ENCODE measurements around the gene FZD8. TPM values are rescaled to one million over a fixed set of nuclear protein-coding genes. Genes with fewer than 3 reads are reported as not detected.
"Not testable (repeated sequence)": the region's sequence is repeated elsewhere in the genome, so short reads cannot be mapped to it uniquely, and the experiment has no call there.

Gene FZD8, protein sequence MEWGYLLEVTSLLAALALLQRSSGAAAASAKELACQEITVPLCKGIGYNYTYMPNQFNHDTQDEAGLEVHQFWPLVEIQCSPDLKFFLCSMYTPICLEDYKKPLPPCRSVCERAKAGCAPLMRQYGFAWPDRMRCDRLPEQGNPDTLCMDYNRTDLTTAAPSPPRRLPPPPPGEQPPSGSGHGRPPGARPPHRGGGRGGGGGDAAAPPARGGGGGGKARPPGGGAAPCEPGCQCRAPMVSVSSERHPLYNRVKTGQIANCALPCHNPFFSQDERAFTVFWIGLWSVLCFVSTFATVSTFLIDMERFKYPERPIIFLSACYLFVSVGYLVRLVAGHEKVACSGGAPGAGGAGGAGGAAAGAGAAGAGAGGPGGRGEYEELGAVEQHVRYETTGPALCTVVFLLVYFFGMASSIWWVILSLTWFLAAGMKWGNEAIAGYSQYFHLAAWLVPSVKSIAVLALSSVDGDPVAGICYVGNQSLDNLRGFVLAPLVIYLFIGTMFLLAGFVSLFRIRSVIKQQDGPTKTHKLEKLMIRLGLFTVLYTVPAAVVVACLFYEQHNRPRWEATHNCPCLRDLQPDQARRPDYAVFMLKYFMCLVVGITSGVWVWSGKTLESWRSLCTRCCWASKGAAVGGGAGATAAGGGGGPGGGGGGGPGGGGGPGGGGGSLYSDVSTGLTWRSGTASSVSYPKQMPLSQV
- 10.5 and 11.1 TPM in 2 replicates for total RNA-seq (2014; rRNA removed; shearing (Covaris generic))

DNA sequence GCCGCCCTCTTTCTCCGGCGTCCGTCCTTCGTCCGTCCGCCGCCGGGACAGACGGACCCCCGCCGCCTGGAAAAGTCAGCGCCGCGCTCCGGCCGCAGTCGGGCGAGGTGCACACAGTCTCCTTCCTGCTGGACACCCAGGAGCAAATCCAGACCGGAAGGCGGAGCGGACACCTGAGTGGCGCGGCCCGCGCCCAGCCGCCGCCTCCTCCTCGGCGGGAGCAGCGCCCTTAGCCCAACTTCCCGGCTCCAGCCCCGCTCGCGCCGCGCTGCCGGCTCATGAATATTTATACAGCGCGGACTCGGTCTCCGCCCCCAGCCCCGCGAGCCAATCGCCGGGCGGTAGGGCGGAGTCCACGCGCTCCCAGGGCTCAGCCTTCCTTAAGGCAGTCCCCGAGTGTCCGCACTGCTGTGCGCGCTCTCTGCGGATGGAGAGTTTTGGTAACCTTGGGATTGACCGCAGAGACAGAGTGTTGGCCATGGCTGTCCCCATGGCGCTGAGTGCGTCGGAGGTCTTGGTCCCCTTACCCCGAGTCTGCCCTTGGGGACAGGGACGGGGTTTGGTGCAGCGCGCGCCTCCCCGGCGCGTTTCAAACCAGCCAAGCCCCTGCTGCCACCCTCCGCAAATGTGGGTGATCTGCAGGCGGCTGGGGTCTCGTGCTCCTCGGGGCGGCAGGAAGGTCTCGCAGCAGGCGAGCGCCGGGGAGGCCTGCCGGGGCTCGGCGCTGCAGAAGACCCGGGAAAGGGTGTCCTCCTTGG lies at the start of gene FZD8:
TSS of gene FZD8 (minus strand) at position 262 of the 758 bp plus-strand sequence. CDS start 867 bp downstream, outside the sequence.
- peak; percentile 92 for DNase-seq (ENCODE audit: low read depth)

DNA sequence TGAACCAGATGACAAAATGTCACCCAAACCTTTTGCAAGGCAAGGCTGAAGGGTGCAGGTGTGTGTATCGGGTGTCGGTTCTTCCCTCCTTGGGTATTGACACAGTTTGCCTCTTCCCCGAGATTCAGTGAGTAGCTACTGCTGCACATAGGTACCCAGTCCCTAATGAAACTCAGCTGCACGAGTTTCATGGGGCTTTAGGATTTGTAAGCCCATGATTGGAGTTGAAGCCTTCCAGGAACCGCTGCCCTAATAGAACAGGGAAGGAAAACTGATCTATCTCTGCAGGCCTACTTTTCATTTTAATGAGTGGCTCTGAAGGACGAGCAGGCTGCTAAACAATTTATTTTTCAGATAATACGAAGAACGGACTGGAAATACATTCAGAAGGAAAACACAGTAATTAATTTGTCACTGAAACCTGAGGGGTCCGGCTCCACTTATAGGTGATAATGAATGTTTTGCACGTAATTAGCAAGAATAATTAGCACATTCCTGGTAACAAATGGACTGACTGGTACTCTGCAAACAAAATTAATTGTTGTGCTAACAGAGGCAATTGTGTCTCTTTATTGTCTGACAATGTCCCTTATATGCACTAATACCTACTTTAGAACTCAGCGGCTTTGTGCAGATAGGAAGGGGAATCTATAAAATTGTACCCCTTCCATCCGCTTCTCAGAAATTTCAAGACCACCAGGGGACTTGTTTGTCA lies 49.6 kb upstream of the FZD8 start:
- no peak for DNase-seq (ENCODE audit: low read depth)

DNA sequence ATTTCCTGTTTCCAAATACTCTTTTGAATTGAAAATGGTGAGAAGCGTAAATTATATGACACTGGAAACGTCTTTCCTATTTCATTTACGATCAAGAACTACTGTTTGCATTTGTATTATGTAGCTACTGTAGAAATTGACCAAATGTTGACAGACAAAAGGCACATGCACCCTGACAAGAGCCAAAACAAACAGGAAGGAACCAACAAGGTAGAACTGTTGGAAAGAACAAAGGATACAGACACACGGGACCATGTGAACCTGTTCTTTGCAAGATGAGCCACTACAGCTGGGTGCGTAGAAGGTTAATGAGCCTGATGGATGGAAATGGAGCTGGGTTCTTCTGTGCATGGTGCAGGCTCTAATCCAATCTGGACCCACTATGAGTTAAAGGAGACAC lies 48.4 kb upstream of the FZD8 start:
- DNase-seq (ENCODE audit: low read depth) = no peak

DNA sequence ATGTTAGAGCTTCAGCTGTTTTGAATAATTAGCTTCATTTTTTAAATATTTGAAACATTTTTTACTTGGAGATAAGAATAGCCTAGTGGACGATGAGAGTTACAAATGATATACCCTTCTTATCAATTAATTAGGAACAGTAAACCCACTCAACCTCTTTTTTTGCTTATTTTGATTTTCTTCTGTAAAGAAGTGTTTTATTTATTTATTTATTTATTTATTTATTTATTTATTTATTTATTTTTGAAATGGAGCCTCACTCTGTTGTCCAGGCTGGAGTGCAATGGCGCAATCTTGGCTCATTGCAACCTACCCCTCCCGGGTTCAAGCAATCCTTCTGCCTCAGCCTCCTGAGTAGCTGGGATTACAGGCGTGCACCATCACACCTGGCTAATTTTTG lies 43.8 kb upstream of the FZD8 start:
- not testable (repeated sequence) for DNase-seq (ENCODE audit: low read depth)

GRCh38 chr10:35685402-35685801 lies 43.3 kb upstream of the FZD8 start:
- no peak for DNase-seq (ENCODE audit: low read depth)

- DNase-seq (ENCODE audit: low read depth) = no peak
These were observed 42.5 kb upstream of the FZD8 start for GRCh38 chr10:35684586-35684985.

GRCh38 chr10:35675846-35676245 lies 33.8 kb upstream of the FZD8 start:
- DNase-seq (ENCODE audit: low read depth) = no peak

DNA sequence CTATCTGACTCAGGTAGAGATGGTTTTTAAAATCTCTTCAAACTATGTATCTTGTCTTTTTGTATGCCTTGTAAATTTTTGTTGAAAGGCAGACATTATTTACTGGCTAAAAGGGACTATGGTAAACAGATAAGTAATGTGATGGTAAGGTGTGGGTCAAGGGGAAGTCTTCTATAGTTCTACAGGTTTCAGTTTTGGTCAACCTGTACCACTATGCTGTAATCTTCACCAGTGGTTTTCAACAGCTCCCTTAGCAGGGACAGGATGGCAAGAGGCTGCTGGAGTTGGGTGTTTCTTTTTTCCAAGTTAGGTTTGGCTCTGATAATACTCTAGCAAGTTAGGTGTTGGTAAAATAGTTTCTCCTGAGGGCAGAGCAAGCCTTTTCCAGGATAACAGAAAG lies 32.7 kb upstream of the FZD8 start:
- DNase-seq (ENCODE audit: low read depth) = no peak

DNA sequence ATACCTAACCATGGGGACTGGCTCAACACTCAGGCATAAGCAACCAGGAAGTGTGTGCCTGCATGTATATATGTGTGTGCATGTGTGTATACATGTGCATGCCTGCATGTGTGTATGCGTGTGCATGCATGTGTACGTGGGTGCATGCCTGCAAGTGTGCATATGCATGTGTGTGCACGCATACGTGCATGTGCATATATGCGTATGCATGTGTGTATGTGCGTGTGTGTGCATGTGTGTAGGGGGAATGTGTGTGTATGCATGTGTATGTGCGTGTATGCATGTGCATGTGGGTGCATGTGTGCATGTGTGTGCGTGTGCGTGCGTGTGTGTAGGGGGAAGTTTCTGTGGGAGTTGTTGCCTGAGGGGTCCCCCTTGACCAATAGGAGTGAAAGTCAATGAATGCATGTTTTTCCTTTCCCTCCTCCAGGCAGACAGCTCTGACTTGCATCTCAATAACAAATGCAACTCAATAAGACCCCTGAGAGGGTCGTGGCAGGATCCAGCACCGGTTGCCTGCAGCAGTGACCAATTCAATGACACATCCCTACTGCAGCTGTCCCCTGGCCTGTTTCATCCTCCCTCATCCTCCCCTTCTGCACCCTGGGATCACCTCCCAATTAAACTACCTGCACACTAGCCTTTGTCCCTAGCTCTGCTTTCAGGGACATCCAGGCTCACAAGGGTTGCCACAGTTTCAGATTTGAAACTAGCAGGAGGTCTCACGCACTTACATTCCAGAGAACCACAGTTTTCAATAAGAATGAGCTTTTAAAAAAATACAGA lies 27.0 kb upstream of the FZD8 start:
- DNase-seq (ENCODE audit: low read depth) = no peak

- DNase-seq (ENCODE audit: low read depth) = no peak
These were observed 25.9 kb upstream of the FZD8 start for GRCh38 chr10:35667971-35668370.

DNA sequence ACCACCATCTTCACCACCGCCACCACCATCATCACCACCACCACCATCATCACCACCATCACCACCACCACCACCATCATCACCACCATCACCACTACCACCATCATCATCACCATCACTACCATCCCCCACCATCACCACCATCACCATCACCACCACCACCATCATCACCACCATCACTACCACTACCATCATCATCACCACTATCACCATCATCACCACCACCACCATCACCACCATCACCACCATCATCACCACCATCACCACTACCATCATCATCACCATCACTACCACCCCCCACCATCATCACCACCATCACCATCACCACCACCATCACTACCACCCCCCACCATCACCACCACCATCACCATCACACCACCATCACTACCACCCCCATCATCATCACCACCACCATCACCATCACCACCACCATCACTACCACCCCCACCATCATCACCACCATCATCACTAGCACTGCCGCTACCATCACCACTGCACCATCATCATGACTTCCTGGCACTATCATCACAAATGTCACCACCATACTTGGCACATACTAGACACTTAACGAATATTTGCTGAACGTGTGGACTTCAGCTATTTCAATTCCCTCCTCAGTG lies 25.3 kb upstream of the FZD8 start:
- no peak for DNase-seq (ENCODE audit: low read depth)

GRCh38 chr10:35661236-35661635 lies 19.1 kb upstream of the FZD8 start:
- DNase-seq (ENCODE audit: low read depth) = no peak

GRCh38 chr10:35659456-35659855 lies 17.4 kb upstream of the FZD8 start:
- no peak for DNase-seq (ENCODE audit: low read depth)

DNA sequence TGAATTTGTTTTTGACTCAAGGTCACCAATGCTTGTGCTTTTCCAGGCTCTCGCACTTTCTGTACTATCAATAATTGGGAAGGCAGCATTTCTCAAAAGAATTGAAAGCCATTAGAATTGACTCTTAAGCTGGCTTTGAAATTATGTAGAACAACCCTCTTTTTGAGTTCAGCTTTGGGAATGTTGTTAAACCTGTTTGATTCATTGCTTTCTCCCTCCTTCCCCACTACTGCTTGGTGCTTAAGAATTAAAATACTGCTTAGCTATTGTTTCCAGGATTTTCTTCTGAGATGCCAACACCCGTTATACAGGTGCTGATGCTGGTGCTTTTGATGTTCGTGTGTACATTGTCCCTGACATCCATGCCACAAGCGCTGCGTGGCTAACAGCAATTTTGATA lies 15.5 kb upstream of the FZD8 start:
- no peak for DNase-seq (ENCODE audit: low read depth)

- no peak for DNase-seq (ENCODE audit: low read depth)
These were observed 10.7 kb upstream of the FZD8 start for GRCh38 chr10:35652824-35653223.

GRCh38 chr10:35650894-35651293 lies 8.8 kb upstream of the FZD8 start:
- DNase-seq (ENCODE audit: low read depth) = no peak

DNA sequence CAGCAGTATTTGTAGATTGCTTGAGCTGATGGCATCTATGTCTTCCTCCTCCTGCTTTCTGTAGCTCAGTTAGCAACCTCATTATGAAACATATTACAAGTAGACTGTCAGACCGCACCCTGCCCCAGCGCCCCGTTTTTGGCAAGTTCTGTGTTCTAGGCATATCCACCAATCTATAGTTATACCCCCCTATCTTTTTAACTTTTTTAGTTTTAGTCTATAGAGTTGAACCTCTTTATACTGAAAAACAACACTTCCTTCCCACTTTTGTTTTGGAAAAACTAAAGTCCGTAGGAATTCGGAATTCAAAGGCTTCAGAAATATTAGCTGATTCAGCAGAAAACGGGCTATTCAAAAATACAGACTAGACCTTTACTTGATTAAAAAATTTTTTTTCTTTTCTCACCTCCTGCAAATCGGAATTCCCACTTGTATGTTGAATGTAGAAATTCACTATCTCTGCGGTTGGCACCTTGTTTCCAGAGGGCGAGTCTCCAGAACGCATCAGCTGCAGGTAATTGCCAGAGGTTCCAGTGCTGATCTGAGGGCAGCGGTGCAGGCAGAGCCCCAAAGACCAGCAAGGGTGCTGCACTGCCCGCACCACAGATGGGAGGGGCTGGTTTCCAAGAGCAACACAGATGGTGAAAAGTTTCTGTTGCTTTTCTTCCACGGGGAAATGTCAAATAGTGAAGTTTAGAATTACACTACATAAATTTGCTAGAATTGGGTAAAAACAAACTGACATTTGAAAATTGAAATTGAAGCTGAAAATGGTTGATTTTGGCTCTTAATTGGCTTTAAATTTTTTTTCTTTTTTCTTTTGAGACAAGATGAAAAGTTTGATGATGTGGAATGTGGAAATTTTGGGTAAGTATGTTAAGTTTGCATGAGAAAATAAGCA lies 2.2 kb upstream of the FZD8 start:
- DNase-seq (ENCODE audit: low read depth) = no peak

- peak; percentile 57 for DNase-seq (ENCODE audit: low read depth)
These were observed 1.3 kb upstream of the FZD8 start for GRCh38 chr10:35643151-35644049.

GRCh38 chr10:35642793-35643114 lies 658 bp upstream of the FZD8 start:
- no peak for DNase-seq (ENCODE audit: low read depth)
